Skeletal muscle cell (primary cell): ENCODE data around the gene QRICH2.
"Not testable (repeated sequence)": the region's sequence is repeated elsewhere in the genome, so short reads cannot be mapped to it uniquely, and the experiment has no call there.

Source experiments
- DNase-seq: peaks from one replicate; pipeline ENCODE4 v3.0.0-alpha.2; 2010; ENCODE audit warnings: low read depth
- H3K4me3 ChIP-seq: 2 replicates; pipeline ENCODE4 v1.5.1; 2011; ENCODE audit warnings: low read depth, mild to moderate bottlenecking, control low read depth, low read length, moderate library complexity

QRICH2 gene

GRCh38 chr17:76268991-76269981, 38.8 kb downstream of the QRICH2 start:
- no peak overlapping the region for H3K4me3 ChIP-seq
- DNase-seq = no peak

- no peak overlapping the region for H3K4me3 ChIP-seq
- no peak for DNase-seq
These were observed 39.9 kb downstream of the QRICH2 start for GRCh38 chr17:76268015-76268749.

- not testable (repeated sequence) for H3K4me3 ChIP-seq, DNase-seq
These were observed 40.5 kb downstream of the QRICH2 start for GRCh38 chr17:76267581-76268001.

- no peak for DNase-seq
- peak overlapping the region; percentile 70 for H3K4me3 ChIP-seq
These were observed 41.0 kb downstream of the QRICH2 start for GRCh38 chr17:76267051-76267576.

GRCh38 chr17:76266244-76266938, 41.7 kb downstream of the QRICH2 start:
- DNase-seq = no peak
- peak overlapping the region; percentile 70 for H3K4me3 ChIP-seq

GRCh38 chr17:76265624-76266243, 42.3 kb downstream of the QRICH2 start:
- H3K4me3 ChIP-seq = peak overlapping the region; percentile 70
- DNase-seq = no peak

- H3K4me3 ChIP-seq = peak within 1 kb of the TSS; percentile 70
- DNase-seq = peak; percentile 99
These were observed 43.1 kb downstream of the QRICH2 start, which contains the start of gene UBALD2 for GRCh38 chr17:76264755-76265623. Gene UBALD2 (plus strand): TSS chr17:76265348. CDS start chr17:76265506, 158 bp downstream.

GRCh38 chr17:76264425-76264754, 43.7 kb downstream of the QRICH2 start:
- no peak for DNase-seq

GRCh38 chr17:76263896-76264295, 44.2 kb downstream of the QRICH2 start:
- H3K4me3 ChIP-seq = no peak overlapping the region

More at GRCh38 chr17:76264425-76264754, 43.7 kb downstream of the QRICH2 start:
- no peak overlapping the region for H3K4me3 ChIP-seq

GRCh38 chr17:76262732-76263344, 45.2 kb downstream of the QRICH2 start:
- DNase-seq = no peak
- H3K4me3 ChIP-seq = no peak overlapping the region

More at GRCh38 chr17:76263896-76264295, 44.2 kb downstream of the QRICH2 start:
- DNase-seq = no peak

GRCh38 chr17:76261421-76262215, 46.5 kb downstream of the QRICH2 start:
- no peak overlapping the region for H3K4me3 ChIP-seq
- DNase-seq = no peak

- no peak for DNase-seq
- H3K4me3 ChIP-seq = no peak overlapping the region
These were observed 47.4 kb downstream of the QRICH2 start for GRCh38 chr17:76260669-76261068.

GRCh38 chr17:76260220-76260619, 47.9 kb downstream of the QRICH2 start:
- H3K4me3 ChIP-seq = no peak overlapping the region
- DNase-seq = no peak

GRCh38 chr17:76256430-76257050, 51.5 kb downstream of the QRICH2 start:
- not testable (repeated sequence) for H3K4me3 ChIP-seq, DNase-seq

GRCh38 chr17:76255801-76256429, 52.2 kb downstream of the QRICH2 start:
- no peak for DNase-seq
- no peak overlapping the region for H3K4me3 ChIP-seq

GRCh38 chr17:76254275-76254674, 53.8 kb downstream of the QRICH2 start:
- no peak overlapping the region for H3K4me3 ChIP-seq
- no peak for DNase-seq
